HG03064 (cell line): ENCODE measurements around the gene CYP3A7.
"Not testable (repeated sequence)": the region's sequence is repeated elsewhere in the genome, so short reads cannot be mapped to it uniquely, and the experiment has no call there.

Source experiments
- ATAC-seq: cut with Tn5 transposase; IDR thresholded peaks from one replicate; pipeline ENCODE4 v1.9.1; 2021; ENCODE audit warnings: low read depth; ENCODE audit not compliant: unreplicated experiment

The CYP3A7 gene

GRCh38 chr7:99734987-99735386, at the start of gene CYP3A7:
Gene CYP3A7 (minus strand): TSS chr7:99735196. CDS start chr7:99735093, 103 bp downstream.
- no peak for ATAC-seq

GRCh38 chr7:99784007-99784406, 49.0 kb upstream of the CYP3A7 start, which contains the start of gene CYP3A4:
Gene CYP3A4 (minus strand): TSS chr7:99784184. CDS start chr7:99784081, 103 bp downstream.
- no peak for ATAC-seq

- no peak for ATAC-seq
Observed at GRCh38 chr7:99782012-99782953, 47.3 kb upstream of the CYP3A7 start.

DNA sequence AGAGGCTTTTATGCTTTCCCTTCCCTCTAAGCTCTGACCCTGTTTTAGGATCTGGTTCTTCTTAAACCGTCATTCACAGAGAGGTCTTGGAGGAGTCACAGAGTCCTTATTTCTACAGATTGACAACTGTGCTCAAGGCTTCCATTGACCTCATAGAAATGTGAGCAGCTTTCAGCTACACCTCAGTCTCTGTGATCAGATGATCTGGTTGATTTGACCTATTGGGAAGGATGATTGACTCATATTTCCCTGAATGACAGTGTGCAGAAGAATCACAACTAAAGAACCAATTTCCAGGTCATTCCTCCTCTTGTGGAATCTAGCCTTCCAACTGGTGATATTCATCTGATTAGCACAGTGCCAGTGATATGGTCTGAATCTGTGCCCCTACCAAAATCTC, 45.6 kb upstream of the CYP3A7 start:
- no peak for ATAC-seq

- ATAC-seq, result no peak
Observed at GRCh38 chr7:99779949-99780348, 45.0 kb upstream of the CYP3A7 start.

- ATAC-seq, result no peak
Observed at GRCh38 chr7:99778880-99779279, 43.9 kb upstream of the CYP3A7 start.

DNA sequence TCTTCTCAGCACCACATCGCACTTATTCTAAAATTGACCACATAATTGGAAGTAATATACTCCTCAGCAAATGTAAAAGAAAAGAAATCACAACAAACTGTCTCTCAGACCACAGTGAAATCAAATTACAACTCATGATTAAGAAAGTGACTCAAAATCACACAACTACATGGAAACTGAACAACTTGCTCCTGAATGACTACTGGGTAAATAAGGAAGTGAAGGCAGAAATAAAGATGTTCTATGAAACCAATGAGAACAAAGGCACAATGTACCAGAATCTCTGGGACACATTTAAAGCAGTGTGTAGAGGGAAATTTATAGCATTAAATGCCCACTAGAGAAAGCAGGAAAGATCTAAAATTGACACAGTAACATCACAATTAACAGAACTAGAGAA, 38.4 kb upstream of the CYP3A7 start:
- ATAC-seq, result not testable (repeated sequence)

GRCh38 chr7:99772565-99772964, 37.6 kb upstream of the CYP3A7 start:
- ATAC-seq, result no peak

DNA sequence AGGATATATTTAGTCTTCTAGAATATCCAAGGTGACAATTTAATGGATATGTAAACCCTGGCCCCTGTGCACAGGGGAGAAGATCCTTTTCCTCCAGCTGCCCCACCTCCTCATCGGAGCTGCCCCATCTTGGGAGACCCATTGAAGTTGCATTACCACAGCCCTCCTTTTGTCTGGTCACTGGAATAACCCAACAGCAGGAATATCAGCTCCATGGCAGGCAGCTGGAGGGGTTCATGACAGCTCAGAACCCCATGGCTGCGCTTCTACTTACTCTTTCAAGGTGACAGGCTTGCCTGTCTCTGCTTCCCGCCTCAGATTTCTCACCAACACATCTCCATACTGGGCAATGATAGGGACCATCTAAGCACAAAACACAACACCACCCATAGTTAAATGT, 34.5 kb upstream of the CYP3A7 start:
- ATAC-seq, result not testable (repeated sequence)

- ATAC-seq, result no peak
Observed at GRCh38 chr7:99768471-99768870, 33.5 kb upstream of the CYP3A7 start.

- ATAC-seq, result peak; percentile 84
Observed at GRCh38 chr7:99767662-99768061, 32.7 kb upstream of the CYP3A7 start.

DNA sequence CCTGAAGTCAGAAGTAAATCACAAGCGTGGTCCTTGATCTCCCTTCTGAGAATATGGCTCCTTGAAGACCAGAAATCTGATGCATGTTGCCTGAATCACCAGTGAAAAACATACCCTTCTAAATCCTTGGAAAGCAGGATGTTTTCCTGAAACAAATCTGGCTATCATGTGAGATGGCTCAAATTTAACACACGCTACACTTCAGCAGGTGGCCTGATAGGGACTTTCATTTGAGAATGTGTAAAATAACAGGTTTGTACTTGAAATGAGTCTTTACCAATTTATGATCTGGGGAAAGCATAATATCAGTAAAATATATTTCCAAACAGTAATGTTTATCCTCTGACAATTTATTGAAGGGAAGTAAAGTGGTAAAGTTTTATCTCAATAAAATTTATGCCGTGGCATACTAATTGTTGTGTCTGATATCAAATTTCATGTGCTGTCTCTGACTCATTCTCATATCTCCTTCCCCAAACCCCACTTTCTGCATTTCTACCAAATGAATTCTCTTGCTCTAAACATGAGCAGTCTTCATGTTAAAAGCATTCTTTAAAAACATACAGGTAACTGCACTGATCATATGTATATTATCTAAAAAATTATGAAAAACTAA, 31.6 kb upstream of the CYP3A7 start:
- no peak for ATAC-seq

DNA sequence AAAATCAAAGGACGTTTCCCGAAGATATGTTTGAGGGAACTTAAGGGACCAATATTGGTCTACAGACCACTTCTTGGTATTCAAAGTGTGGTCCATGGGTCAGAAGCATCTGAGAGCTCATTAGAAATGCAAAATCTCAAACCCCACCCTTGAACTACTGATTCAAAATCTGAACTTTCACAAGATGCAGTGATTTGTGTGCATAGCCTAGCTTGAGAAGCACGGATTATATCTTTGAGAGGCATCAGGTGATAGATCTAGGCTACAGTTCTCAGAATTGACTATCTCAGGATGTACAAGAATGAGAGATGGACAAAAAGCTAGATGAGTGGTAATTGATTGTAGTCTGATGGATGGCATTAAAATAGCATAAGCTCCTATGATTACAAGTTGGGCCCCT, 29.5 kb upstream of the CYP3A7 start:
- no peak for ATAC-seq

- ATAC-seq, result no peak
Observed at GRCh38 chr7:99762680-99763327, 27.8 kb upstream of the CYP3A7 start.

GRCh38 chr7:99755085-99755484, 20.1 kb upstream of the CYP3A7 start:
- no peak for ATAC-seq

DNA sequence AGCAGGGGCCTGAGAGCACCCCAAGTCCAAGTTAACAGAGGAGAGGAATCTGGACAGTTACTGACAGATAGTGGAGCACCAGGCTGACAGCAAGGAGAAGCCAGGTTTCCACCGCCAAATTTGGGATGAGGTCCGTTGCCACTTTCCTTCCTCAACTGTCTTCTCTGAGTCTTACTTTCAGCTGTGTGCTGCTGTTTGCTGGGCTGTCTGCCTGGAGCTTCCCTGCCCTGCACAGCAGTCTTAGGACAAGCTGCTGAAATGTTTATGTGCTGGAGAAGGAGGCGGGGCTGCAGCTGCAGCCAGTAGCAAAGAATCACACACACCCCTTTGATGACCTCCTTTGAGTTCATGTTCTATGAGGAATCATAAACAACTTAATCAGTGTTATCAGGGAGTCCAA, 17.4 kb upstream of the CYP3A7 start:
- no peak for ATAC-seq

GRCh38 chr7:99751322-99752052, 16.5 kb upstream of the CYP3A7 start:
- ATAC-seq, result not testable (repeated sequence)

GRCh38 chr7:99748846-99749579, 14.0 kb upstream of the CYP3A7 start:
- no peak for ATAC-seq

- not testable (repeated sequence) for ATAC-seq
Observed at GRCh38 chr7:99746915-99747314, 11.9 kb upstream of the CYP3A7 start.

DNA sequence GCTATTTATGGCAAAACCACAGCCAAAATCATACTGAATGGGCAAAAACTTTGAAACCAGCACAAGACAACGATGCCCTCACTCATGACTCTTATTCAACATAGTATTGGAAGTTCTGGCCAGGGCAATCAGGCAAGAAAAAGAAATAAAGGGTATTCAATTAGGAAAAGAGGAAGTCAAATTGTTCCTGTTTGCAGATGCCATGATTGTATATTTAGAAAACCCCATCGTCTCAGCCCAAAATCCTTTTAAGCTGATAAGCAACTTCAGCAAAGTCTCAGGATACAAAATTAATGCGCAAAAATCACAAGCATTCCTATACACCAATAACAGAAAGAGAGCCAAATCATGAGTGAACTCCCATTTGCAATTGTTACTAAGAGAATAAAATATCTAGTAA, 10.4 kb upstream of the CYP3A7 start:
- ATAC-seq, result not testable (repeated sequence)
